SK-N-MC (cell line): ENCODE measurements around the gene PTPN13.

Source experiments
- EZH2 ChIP-seq: fragments of 200-600 bp; sonication (generic); IDR thresholded peaks from one replicate; pipeline ENCODE4 v1.6.1; 2017; ENCODE audit warnings: antibody characterized with exemption
- FOXP2 ChIP-seq: optimal IDR thresholded peaks from 2 replicates; pipeline ENCODE3; 2011; ENCODE audit warnings: mild to moderate bottlenecking, moderate library complexity; ENCODE audit not compliant: insufficient read depth; ENCODE audit errors: extremely low read length, control extremely low read depth
- POLR2AphosphoS5 ChIP-seq: IDR thresholded peaks from 2 replicates; pipeline ENCODE4 v1.6.1; 2012; ENCODE audit warnings: mild to moderate bottlenecking, low read depth, low read length, borderline replicate concordance

DNA sequence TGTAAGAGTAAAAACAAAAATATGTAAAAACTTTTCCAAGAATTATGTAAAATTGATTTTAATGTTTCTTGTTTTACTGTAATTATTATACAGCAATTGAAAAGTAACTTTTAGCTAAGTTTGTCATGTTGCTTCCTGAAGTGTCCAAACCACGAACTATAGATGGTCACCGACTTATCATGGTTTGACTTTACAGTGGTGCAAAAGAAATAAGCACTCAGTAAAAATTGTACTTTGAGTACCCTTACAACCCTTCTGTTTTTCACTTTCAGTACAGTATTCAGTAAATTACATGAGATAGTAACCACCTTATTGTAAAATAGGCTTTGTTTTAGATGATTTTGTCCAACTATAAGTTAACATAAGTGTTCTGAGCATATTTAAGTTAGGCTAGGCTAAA lies 161.3 kb downstream of the PTPN13 start:
- no peak for TF ChIP-seq EZH2
- no peak for TF ChIP-seq POLR2AphosphoS5
- TF ChIP-seq FOXP2, result no peak
